Osteoblast (primary cell): ENCODE data around the gene GAPT. TPM values are rescaled to one million over a fixed set of nuclear protein-coding genes. Genes with fewer than 3 reads are reported as not detected.
A peak's percentile ranks its signal among the peaks of the same experiment; 100 is the strongest.

Experiments used
- DNase-seq: peaks from one replicate; pipeline ENCODE4 v3.0.0; 2011; ENCODE audit warnings: low spot score, mixed read lengths; ENCODE audit not compliant: insufficient read length; ENCODE audit errors: missing footprints
- H2AFZ ChIP-seq: 2 replicates; pipeline ENCODE4 v1.6.0; 2011; ENCODE audit warnings: mild to moderate bottlenecking, low read length
- H3K27ac ChIP-seq: 2 replicates; pipeline ENCODE4 v1.5.1; 2011; ENCODE audit warnings: mild to moderate bottlenecking, low read depth, low read length, moderate library complexity
- H3K27me3 ChIP-seq: 2 replicates; pipeline ENCODE4 v1.6.0; 2012; ENCODE audit warnings: mild to moderate bottlenecking, control low read depth, inconsistent platforms, low read length, moderate library complexity; ENCODE audit not compliant: insufficient read depth
- H3K36me3 ChIP-seq: 2 replicates; pipeline ENCODE4 v1.5.1; 2011; ENCODE audit warnings: mild to moderate bottlenecking, low read length, control low read depth, moderate library complexity; ENCODE audit not compliant: insufficient read depth
- H3K4me1 ChIP-seq: 2 replicates; pipeline ENCODE4 v1.5.1; 2011; ENCODE audit warnings: mild to moderate bottlenecking, low read length, control low read depth, moderate library complexity; ENCODE audit not compliant: insufficient read depth
- H3K4me2 ChIP-seq: 2 replicates; pipeline ENCODE4 v1.6.0; 2011; ENCODE audit warnings: mild to moderate bottlenecking, low read length; ENCODE audit not compliant: insufficient read depth
- H3K4me3 ChIP-seq: fragments of 200-600 bp; sonication (generic); 3 replicates; pipeline ENCODE4 v1.5.1; 2012; ENCODE audit warnings: mild to moderate bottlenecking, low read length, inconsistent platforms; ENCODE audit not compliant: insufficient read depth
- H3K79me2 ChIP-seq: 2 replicates; pipeline ENCODE4 v1.6.0; 2012; ENCODE audit warnings: mild to moderate bottlenecking, low read length, control low read depth, inconsistent platforms; ENCODE audit not compliant: insufficient read depth
- H3K9me3 ChIP-seq: 2 replicates; pipeline ENCODE4 v1.5.1; 2011; ENCODE audit warnings: low read depth, low read length, control low read depth
- H4K20me1 ChIP-seq: 2 replicates; pipeline ENCODE4 v1.6.0; 2012; ENCODE audit warnings: mild to moderate bottlenecking, low read length, control low read depth; ENCODE audit not compliant: insufficient read depth
- total RNA-seq: library from RNA; depleted of rRNA; stranded (reverse); fragments of >200 nt; gene quantifications from 2 replicates; pipeline ENCODE4 v1.2.3, GENCODE V29; 2012
- TF ChIP-seq, protein P1 (sequence below): IDR thresholded peaks from 2 replicates; pipeline ENCODE4 v1.5.1; 2011; ENCODE audit warnings: mild to moderate bottlenecking, low read depth, low read length, moderate library complexity; ENCODE audit errors: extremely low read depth

Gene GAPT
- total RNA-seq, 1 donor, result not detected

GRCh38 chr5:58458141-58458742 is 33.0 kb upstream of the GAPT start:
- peak overlapping the region; percentile 87 for H3K4me3 ChIP-seq
- H3K4me1 ChIP-seq, result peaks cover 44% of the 10 kb centered on the region

GRCh38 chr5:58458743-58459145 is 32.5 kb upstream of the GAPT start:
- Histone ChIP-seq H3K79me2 (peaks cover 45% of the 10 kb centered on the region), H3K27me3 (no peaks in the 10 kb centered on the region), H3K27ac (peak overlapping the region; percentile 87), H3K4me1 (peaks cover 44% of the 10 kb centered on the region), H2AFZ (no peak overlapping the region), H3K9me3 (no peaks in the 10 kb centered on the region), H3K4me2 (peak overlapping the region; percentile 75), H3K36me3 (peaks cover 52% of the 10 kb centered on the region), H3K4me3 (peak overlapping the region; percentile 87), H4K20me1 (peaks cover 47% of the 10 kb centered on the region)
- TF ChIP-seq, protein P1, sequence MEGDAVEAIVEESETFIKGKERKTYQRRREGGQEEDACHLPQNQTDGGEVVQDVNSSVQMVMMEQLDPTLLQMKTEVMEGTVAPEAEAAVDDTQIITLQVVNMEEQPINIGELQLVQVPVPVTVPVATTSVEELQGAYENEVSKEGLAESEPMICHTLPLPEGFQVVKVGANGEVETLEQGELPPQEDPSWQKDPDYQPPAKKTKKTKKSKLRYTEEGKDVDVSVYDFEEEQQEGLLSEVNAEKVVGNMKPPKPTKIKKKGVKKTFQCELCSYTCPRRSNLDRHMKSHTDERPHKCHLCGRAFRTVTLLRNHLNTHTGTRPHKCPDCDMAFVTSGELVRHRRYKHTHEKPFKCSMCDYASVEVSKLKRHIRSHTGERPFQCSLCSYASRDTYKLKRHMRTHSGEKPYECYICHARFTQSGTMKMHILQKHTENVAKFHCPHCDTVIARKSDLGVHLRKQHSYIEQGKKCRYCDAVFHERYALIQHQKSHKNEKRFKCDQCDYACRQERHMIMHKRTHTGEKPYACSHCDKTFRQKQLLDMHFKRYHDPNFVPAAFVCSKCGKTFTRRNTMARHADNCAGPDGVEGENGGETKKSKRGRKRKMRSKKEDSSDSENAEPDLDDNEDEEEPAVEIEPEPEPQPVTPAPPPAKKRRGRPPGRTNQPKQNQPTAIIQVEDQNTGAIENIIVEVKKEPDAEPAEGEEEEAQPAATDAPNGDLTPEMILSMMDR, result no peak
- DNase-seq, result peak; percentile 48

More at GRCh38 chr5:58458141-58458742, 33.0 kb upstream of the GAPT start:
- H3K4me2 ChIP-seq, result peak overlapping the region; percentile 75
- no peaks in the 10 kb centered on the region for H3K27me3 ChIP-seq
- H3K9me3 ChIP-seq, result no peaks in the 10 kb centered on the region
- peaks cover 57% of the 10 kb centered on the region for H3K36me3 ChIP-seq
- peaks cover 47% of the 10 kb centered on the region for H4K20me1 ChIP-seq
- no peak for DNase-seq
- peak overlapping the region; percentile 87 for H3K27ac ChIP-seq
- H2AFZ ChIP-seq, result no peak overlapping the region
- TF ChIP-seq, protein P1, result no peak
- H3K79me2 ChIP-seq, result peaks cover 45% of the 10 kb centered on the region

DNA sequence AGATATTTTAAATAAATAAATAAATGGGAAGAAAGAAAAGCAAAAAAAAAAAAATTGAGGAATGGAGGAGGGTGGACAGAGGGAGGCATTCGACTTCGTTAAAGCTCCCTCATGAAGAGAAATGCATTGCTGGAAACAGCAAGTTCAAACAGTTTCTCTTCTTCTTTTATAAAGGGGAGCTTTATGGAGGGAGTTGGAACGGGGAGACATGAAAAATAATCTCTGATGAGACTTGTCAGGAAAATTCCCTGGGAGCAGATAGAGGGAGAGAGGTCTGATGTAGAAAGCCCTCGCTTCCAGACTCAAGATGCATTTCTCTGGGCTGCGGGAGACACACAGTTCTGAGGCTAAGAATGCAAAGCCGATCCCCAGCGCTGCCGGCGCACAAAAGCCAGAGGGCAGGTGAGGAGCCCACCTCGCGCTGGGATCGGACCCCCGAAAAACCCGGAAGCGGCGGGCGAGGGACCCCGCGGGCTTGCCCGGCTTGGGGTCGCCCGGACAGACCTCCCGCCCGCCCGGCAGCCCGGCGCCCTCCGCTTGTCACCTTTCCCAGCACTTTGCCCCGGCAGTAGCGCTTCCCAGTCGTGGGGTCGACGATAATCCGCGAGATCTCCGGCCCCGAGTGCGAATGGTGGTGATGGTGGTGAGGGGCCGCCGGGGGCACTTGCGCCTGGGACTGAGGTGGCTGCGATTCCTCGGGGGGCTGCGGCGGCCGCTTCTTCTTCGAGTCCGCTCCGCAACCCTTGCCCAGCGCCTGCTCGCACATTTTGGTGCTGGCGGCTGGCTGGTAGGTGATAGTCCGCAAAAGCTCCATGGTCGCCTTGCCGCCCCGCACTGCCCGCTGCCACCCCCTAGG is 31.9 kb upstream of the GAPT start:
- Histone ChIP-seq H3K4me1 (peaks cover 39% of the 10 kb centered on the region), H3K36me3 (peaks cover 45% of the 10 kb centered on the region), H2AFZ (no peak overlapping the region), H3K27me3 (no peaks in the 10 kb centered on the region), H3K9me3 (no peaks in the 10 kb centered on the region), H3K79me2 (peaks cover 45% of the 10 kb centered on the region), H3K27ac (peak overlapping the region; percentile 87), H3K4me2 (peak overlapping the region; percentile 75), H4K20me1 (peaks cover 44% of the 10 kb centered on the region), H3K4me3 (peak overlapping the region; percentile 87)
- DNase-seq, result no peak
- TF ChIP-seq, protein P1, result no peak
